Testis (tissue), 2 donors: ENCODE results near the gene L3MBTL4.
"Not testable (repeated sequence)": the region's sequence is repeated elsewhere in the genome, so short reads cannot be mapped to it uniquely, and the experiment has no call there.

Experiments
- POLR2A ChIP-seq: fragments of 450-650 bp; IDR thresholded peaks from one replicate; pipeline ENCODE4 v1.6.1; 2017; ENCODE audit warnings: antibody characterized with exemption, mild to moderate bottlenecking, moderate library complexity
- TF ChIP-seq, protein P1 (sequence below), 3 experiments: fragments of 450-650 bp in 2 of 3; fragments of 200-600 bp in 1 of 3; sonication (generic) in 1 of 3; IDR thresholded peaks; one replicate each; pipeline ENCODE4 v1.5.1; 2016 to 2019; ENCODE audit warnings: antibody characterized with exemption in 3 of 3, mild to moderate bottlenecking in 2 of 3, moderate library complexity in 1 of 3

DNA sequence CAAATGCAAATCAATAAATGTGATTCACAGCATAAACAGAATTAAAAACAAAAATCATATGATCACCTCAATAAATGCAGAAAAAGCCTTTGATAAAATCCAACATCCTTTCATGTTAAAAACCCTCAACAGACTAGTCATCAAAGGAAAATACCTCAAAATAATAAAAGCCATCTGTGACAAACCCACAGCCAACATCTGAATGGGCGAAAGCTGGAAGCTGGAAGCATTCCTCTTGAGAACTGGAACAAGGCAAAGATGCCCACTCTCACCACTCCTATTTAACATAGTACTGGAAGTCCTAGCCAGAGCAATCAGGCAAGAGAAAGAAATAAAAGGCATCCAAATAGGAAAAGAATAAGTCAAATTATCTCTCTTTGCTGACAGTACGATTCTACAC, 367.1 kb downstream of the L3MBTL4 start:
- TF ChIP-seq, protein P1, sequence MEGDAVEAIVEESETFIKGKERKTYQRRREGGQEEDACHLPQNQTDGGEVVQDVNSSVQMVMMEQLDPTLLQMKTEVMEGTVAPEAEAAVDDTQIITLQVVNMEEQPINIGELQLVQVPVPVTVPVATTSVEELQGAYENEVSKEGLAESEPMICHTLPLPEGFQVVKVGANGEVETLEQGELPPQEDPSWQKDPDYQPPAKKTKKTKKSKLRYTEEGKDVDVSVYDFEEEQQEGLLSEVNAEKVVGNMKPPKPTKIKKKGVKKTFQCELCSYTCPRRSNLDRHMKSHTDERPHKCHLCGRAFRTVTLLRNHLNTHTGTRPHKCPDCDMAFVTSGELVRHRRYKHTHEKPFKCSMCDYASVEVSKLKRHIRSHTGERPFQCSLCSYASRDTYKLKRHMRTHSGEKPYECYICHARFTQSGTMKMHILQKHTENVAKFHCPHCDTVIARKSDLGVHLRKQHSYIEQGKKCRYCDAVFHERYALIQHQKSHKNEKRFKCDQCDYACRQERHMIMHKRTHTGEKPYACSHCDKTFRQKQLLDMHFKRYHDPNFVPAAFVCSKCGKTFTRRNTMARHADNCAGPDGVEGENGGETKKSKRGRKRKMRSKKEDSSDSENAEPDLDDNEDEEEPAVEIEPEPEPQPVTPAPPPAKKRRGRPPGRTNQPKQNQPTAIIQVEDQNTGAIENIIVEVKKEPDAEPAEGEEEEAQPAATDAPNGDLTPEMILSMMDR (IDR thresholded peaks at IDR 0.05), result not testable (repeated sequence)
- TF ChIP-seq POLR2A, result not testable (repeated sequence)
